Effector memory CD8-positive, alpha-beta T cell (primary cell): ENCODE results near the gene RPRD1A.
"Not testable (repeated sequence)": the region's sequence is repeated elsewhere in the genome, so short reads cannot be mapped to it uniquely, and the experiment has no call there.

Source experiments
- ATAC-seq: fragments of 150-1000 bp; cut with Tn5 transposase; replicated peaks from 2 replicates; pipeline ENCODE4 v1.10.0; 2021; ENCODE audit warnings: mild to moderate bottlenecking, moderate library complexity
- DNase-seq, 3 experiments: peaks; one replicate each; pipeline ENCODE4 v3.0.0; 2021
- H3K27ac Mint-ChIP-seq, 2 donors: one replicate each; pipeline ENCODE4 v1.8.0; 2022; ENCODE audit warnings: mild to moderate bottlenecking in 2 of 2, mixed read lengths in 2 of 2, moderate library complexity in 2 of 2
- H3K27me3 Mint-ChIP-seq, 2 donors: one replicate each; pipeline ENCODE4 v1.8.0; 2022; ENCODE audit warnings: mixed read lengths in 2 of 2
- H3K36me3 Mint-ChIP-seq: one replicate; pipeline ENCODE4 v1.8.0; 2022; ENCODE audit warnings: mild to moderate bottlenecking, moderate library complexity, mixed read lengths; ENCODE audit not compliant: insufficient read depth
- H3K4me1 Mint-ChIP-seq, 2 donors: one replicate each; pipeline ENCODE4 v1.8.0; 2022; ENCODE audit warnings: low read depth in 2 of 2, mixed read lengths in 2 of 2
- H3K4me3 Mint-ChIP-seq, 2 donors: one replicate each; pipeline ENCODE4 v1.8.0; 2022; ENCODE audit warnings: mild to moderate bottlenecking in 2 of 2, mixed read lengths in 2 of 2, moderate library complexity in 2 of 2
- H3K9me3 Mint-ChIP-seq, 2 donors: one replicate each; pipeline ENCODE4 v1.8.0; 2022; ENCODE audit warnings: mixed read lengths in 2 of 2

RPRD1A gene

DNA sequence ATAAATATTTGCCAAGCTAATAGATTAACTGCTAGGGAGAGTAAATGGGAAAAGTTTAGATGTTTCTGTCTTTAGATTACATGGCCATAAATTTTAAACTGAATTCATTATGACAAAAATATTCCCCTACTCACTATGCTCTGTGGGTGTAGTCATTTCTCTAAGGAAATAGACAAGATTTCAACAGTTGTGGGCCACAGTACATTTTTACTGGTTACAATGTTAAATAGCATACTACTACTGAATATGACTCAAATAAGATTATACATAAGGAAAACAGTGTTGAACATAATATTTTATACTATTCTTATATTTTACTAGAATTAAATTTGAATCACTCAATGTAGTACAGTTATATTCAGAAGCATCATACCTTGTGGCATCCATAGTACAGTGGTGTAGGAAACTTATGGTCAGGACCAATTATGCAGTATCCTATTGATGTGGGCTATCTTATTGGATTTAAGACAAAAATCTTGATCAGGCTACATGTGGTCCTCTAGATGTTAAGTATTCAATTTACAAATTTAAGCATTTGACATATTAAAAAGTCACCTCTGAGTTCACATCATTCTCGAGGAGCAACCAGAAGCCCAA lies 33.0 kb downstream of the RPRD1A start:
- Mint-ChIP-seq H3K27ac (peak overlapping the region in 1 of 2 donors; percentile 1), H3K36me3 (peaks cover 17% of the 10 kb centered on the region)

DNA sequence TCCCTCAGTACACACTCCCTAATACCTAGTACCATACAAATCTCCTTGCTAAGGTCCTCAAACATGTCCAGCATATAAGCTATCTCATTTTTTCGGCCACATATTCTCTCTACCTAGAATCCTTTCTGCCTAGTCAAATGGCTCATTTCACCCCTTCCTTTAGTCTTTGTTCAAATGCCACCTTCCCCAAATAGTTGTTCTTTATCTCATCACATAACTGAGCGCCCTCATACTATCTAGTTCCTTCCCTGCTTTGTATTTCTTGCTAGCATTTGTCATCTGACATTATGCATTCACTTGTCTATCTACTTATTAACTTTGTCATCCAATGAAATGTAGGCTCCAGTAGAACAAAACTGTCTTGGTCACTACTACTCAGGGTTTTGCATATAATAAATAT lies 35.5 kb downstream of the RPRD1A start:
- H3K9me3 Mint-ChIP-seq: no peaks in the 10 kb centered on the region
- H3K36me3 Mint-ChIP-seq: peaks cover 25% of the 10 kb centered on the region
- DNase-seq: no peak
- ATAC-seq: no peak
- no peak overlapping the region for H3K4me3 Mint-ChIP-seq
- H3K4me1 Mint-ChIP-seq: peaks cover 9 to 20% of the 10 kb centered on the region in 2 donors
- H3K27me3 Mint-ChIP-seq: no peaks in the 10 kb centered on the region
- peak overlapping the region; percentile 1 to 92 for H3K27ac Mint-ChIP-seq

More for the DNA sequence above, 33.0 kb downstream of the RPRD1A start:
- peaks cover 10 to 25% of the 10 kb centered on the region in 2 donors for H3K4me1 Mint-ChIP-seq
- no peaks in the 10 kb centered on the region for H3K27me3 Mint-ChIP-seq
- DNase-seq (no peak), ATAC-seq (no peak)
- H3K9me3 Mint-ChIP-seq: no peaks in the 10 kb centered on the region
- no peak overlapping the region for H3K4me3 Mint-ChIP-seq

DNA sequence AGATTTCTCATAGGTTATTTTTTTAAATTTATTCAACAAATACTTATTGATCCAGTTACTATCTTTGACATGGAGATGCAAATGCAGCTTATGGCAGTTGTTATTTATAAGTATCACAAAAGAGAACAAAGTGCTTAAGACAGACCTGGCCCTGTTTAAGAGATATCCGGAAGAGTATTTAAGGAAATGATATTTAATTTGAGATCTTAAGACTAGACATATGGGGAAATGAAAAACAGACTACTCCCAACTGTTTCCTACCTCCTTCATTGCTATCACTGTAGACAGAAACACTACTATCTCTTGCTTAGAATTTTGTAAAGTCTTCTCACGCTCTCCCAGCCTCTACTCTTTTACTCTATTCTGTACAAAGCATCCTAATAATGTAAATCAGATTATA lies 36.0 kb downstream of the RPRD1A start:
- no peak for ATAC-seq
- H3K27ac Mint-ChIP-seq: peak overlapping the region; percentile 1 to 4
- H3K4me3 Mint-ChIP-seq: no peak overlapping the region

DNA sequence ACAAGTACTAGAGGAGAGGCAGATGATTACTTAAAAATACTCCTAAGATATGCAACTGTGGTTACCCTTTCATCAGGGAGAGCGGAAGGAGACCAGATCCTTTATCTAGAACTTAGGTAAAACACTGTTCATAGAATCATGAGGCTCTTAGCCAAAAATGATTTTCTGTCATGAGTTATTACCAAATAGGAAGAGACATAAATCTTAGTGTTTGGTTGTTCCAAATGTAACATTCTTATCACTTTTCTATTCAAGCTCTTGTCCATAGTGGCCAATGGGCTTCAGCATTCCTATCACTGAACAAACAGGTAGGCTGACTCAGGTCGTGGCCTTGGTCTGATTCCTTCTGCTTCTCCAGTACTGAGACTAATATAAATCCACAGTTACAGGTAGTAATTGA lies 38.5 kb downstream of the RPRD1A start:
- H3K27me3 Mint-ChIP-seq: no peaks in the 10 kb centered on the region
- ATAC-seq (no peak), DNase-seq (no peak)
- H3K27ac Mint-ChIP-seq: no peak overlapping the region
- peaks cover 2 to 6% of the 10 kb centered on the region in 2 donors for H3K4me1 Mint-ChIP-seq
- H3K4me3 Mint-ChIP-seq: no peak overlapping the region
- no peaks in the 10 kb centered on the region for H3K9me3 Mint-ChIP-seq
- peaks cover 43% of the 10 kb centered on the region for H3K36me3 Mint-ChIP-seq

More for the DNA sequence above, 36.0 kb downstream of the RPRD1A start:
- peaks cover 9 to 20% of the 10 kb centered on the region in 2 donors for H3K4me1 Mint-ChIP-seq
- H3K9me3 Mint-ChIP-seq: no peaks in the 10 kb centered on the region
- peaks cover 30% of the 10 kb centered on the region for H3K36me3 Mint-ChIP-seq
- no peak for DNase-seq
- H3K27me3 Mint-ChIP-seq: no peaks in the 10 kb centered on the region

DNA sequence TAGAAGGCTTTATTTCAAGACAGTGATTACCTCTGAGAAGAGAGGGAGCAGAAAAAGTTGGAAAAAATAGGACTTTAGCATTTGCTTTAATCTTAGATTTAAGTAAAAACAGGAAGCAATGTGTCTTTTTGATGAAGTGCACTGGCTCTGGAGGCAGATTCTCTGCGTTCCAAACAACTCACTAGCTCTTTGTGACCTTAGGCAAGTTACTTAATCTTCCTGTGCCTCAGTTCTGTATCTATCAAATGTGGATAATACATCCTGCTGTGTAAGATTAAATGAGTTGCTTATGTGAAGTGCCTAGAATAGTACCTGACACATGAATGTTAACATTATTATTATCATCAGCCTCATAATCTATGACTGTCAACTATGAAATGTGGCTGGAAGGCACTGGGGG lies 42.3 kb downstream of the RPRD1A start:
- Mint-ChIP-seq H3K9me3 (no peaks in the 10 kb centered on the region), H3K4me3 (no peak overlapping the region), H3K4me1 (no peaks in the 10 kb centered on the region), H3K27ac (peak overlapping the region in 1 of 2 donors; percentile 24), H3K36me3 (peaks cover 32% of the 10 kb centered on the region), H3K27me3 (no peaks in the 10 kb centered on the region)
- DNase-seq: no peak
- no peak for ATAC-seq

DNA sequence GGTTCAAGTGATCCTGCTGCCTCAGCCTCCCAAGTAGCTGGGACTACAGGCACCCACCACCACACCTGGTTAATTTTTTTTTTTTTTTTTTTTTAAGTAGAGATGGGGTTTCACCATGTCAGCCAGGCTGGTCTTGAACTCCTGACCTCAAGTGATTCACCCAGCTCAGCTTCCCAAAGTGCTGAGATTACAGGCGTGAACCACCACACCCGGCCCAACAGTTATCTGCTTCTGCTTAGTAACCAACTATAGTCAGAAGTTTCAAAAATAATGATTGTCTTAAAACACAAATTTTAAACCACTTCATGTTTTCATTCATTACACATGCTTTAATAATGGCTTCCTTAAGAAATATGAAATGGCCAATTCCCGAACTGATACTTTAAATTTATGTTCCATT lies 43.1 kb downstream of the RPRD1A start:
- not testable (repeated sequence) for ATAC-seq, H3K27me3 Mint-ChIP-seq

DNA sequence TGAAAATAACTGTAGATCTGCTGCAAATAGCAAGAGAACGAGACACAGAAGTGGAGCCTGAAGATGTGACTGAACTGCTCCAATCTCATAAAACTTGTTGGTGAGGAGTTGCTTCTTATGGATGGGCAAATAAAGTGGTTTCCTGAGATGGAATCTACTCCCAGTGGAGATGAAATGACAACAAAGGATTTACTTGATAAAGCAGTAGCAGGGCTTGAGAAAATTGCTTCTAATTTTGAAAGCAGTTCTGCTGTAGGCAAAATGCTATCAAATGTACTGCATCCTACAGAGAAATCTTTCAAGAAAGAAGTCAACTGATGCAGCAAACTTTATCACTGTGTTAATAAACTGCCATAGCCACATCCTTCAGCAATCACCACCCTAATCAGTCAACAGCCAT lies 44.0 kb downstream of the RPRD1A start:
- Mint-ChIP-seq H3K9me3 (no peaks in the 10 kb centered on the region), H3K27me3 (no peaks in the 10 kb centered on the region), H3K36me3 (peaks cover 24% of the 10 kb centered on the region), H3K4me3 (no peak overlapping the region), H3K4me1 (no peaks in the 10 kb centered on the region), H3K27ac (no peak overlapping the region)
- DNase-seq (no peak), ATAC-seq (no peak)

More for the DNA sequence above, 43.1 kb downstream of the RPRD1A start:
- DNase-seq, H3K4me3 Mint-ChIP-seq, H3K27ac Mint-ChIP-seq, H3K9me3 Mint-ChIP-seq, H3K4me1 Mint-ChIP-seq: not testable (repeated sequence)
- H3K36me3 Mint-ChIP-seq: peaks cover 28% of the 10 kb centered on the region

DNA sequence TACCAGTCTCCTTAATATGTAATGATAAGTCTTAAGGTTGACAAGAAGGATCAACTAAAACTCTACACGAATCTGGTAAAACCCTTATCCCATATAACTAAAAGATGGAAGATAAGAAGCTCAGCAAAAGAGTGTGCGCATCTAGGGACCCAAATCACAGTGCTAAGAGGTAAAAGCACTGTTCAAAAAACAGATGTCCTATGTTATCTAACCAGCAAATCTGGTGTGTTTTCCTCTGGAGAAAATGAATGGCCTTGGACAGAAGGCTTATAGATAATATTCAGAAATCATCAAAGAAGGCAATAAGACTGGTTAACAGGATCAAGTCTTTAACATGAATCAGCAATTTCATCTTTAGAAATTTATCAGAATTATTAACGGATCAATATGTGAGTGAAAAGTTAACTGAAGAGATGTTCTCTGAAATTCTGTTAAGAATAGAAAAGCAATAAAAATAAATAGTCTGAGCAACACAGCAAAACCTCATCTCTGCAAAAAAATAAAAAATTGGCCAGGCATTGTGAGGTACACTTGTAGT lies 47.1 kb downstream of the RPRD1A start:
- H3K36me3 Mint-ChIP-seq: peaks cover 11% of the 10 kb centered on the region
- DNase-seq (no peak), ATAC-seq (no peak)
- H3K27me3 Mint-ChIP-seq: no peaks in the 10 kb centered on the region
- no peaks in the 10 kb centered on the region for H3K9me3 Mint-ChIP-seq
- no peak overlapping the region for H3K4me3 Mint-ChIP-seq
- H3K4me1 Mint-ChIP-seq: no peaks in the 10 kb centered on the region
- no peak overlapping the region for H3K27ac Mint-ChIP-seq

DNA sequence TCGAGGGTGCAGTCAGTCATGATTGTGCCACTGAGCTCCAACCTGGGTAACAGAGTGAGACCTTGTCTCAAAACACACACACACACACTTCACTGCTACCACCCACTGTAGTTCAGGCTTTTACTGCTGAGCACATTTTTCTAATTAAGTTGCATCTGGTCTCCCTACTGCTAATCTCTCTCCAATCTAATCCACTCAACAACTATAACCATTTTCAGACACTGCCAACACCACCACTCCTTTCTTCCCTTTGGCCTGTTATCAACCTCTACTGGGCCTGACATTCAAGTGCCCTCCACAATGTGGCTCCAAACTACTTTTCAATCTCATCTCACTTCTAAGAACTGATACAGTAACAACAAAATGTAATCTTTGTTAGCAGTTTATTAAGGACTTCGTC lies 50.1 kb downstream of the RPRD1A start:
- Mint-ChIP-seq H3K36me3 (peaks cover 4% of the 10 kb centered on the region), H3K4me1 (no peaks in the 10 kb centered on the region), H3K27me3 (no peaks in the 10 kb centered on the region), H3K27ac (no peak overlapping the region), H3K4me3 (no peak overlapping the region), H3K9me3 (no peaks in the 10 kb centered on the region)
- DNase-seq: no peak
- no peak for ATAC-seq

DNA sequence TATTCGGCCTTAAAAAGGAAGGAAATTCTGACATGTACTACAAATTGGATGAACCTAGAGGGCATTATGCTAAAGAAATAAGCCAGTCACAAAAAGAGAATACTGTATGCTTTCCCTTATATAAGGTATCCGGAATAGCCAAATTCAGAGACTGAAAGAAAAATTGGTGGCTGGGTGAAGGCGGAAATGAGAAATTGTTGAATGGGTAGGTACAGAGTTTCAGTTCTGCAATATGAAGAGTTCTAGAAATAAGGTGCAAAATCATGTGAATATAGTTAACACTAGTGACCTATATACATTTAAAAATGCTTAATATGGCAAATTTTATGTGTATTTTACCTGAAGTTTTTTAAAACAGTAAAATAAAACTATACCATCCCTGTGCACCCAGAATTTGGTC lies 51.7 kb downstream of the RPRD1A start:
- H3K9me3 Mint-ChIP-seq: no peaks in the 10 kb centered on the region
- no peak overlapping the region for H3K27ac Mint-ChIP-seq
- H3K4me3 Mint-ChIP-seq: no peak overlapping the region
- peaks cover 4% of the 10 kb centered on the region for H3K36me3 Mint-ChIP-seq
- no peaks in the 10 kb centered on the region for H3K4me1 Mint-ChIP-seq
- no peak for ATAC-seq
- no peak for DNase-seq
- no peaks in the 10 kb centered on the region for H3K27me3 Mint-ChIP-seq

DNA sequence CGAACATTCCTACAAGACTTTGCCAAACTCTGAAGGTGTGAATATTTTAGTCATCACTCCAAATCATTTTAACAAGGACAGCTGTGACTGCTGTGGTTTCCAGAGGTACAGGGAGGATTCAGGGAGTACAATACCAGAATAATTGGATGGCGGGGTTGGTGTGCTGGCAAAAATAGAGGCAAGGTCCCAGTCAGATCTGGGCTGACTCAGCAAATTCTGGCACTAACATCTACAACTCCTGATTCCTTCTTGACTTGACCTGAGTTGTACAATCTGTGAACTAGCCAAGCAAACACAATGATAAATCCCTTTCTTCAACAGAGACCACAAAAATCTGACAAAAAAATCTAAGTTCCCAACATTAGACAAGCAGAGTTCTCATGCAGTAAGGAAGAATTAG lies 54.5 kb downstream of the RPRD1A start:
- H3K4me1 Mint-ChIP-seq: no peaks in the 10 kb centered on the region
- no peak overlapping the region for H3K4me3 Mint-ChIP-seq
- H3K27ac Mint-ChIP-seq: no peak overlapping the region
- no peaks in the 10 kb centered on the region for H3K36me3 Mint-ChIP-seq
- no peaks in the 10 kb centered on the region for H3K9me3 Mint-ChIP-seq
- H3K27me3 Mint-ChIP-seq: no peaks in the 10 kb centered on the region
- no peak for DNase-seq
- ATAC-seq: no peak

DNA sequence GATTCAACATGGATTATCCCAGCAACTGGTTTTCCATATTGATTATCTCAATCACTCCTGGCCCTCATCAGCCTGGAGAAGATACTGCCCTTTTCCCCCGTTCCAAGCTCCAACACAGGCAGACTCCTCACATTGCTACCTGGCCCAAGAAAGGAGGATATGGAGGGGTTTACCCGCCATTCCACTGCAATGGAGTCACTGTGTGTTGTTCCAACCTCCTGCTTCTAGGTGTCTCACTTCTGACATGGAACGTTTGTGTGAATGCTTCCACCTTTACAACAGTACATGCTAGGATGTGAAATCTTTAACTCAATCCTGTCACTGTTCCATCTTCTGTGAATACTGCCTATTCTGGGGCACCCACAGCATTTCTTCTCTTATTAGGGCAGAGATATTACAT lies 58.1 kb downstream of the RPRD1A start:
- ATAC-seq (no peak), DNase-seq (no peak)
- Mint-ChIP-seq H3K9me3 (no peaks in the 10 kb centered on the region), H3K4me3 (no peak overlapping the region), H3K36me3 (no peaks in the 10 kb centered on the region), H3K27me3 (no peaks in the 10 kb centered on the region), H3K27ac (no peak overlapping the region), H3K4me1 (no peaks in the 10 kb centered on the region)

DNA sequence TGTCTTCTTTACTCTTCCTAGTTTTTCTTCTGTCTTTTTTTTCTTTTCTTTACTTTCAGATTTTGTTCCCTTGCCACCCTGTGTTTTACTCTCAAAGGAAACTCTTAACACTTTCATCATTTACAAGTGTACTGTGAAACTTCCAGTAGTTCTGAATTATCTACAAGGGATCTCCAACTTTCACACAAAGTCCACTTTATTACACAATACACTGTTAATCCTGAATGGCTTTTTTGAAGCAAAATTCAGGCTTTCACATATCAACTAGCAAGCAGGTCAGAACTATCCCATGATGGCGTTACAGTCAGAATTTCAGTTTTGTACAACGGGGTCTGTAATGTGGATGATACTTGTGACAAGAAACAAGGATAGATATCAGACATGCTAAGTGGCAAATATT lies 60.4 kb downstream of the RPRD1A start:
- no peaks in the 10 kb centered on the region for H3K9me3 Mint-ChIP-seq
- H3K36me3 Mint-ChIP-seq: no peaks in the 10 kb centered on the region
- no peak for ATAC-seq
- no peaks in the 10 kb centered on the region for H3K27me3 Mint-ChIP-seq
- no peaks in the 10 kb centered on the region for H3K4me1 Mint-ChIP-seq
- H3K27ac Mint-ChIP-seq: no peak overlapping the region
- no peak for DNase-seq
- no peak overlapping the region for H3K4me3 Mint-ChIP-seq

DNA sequence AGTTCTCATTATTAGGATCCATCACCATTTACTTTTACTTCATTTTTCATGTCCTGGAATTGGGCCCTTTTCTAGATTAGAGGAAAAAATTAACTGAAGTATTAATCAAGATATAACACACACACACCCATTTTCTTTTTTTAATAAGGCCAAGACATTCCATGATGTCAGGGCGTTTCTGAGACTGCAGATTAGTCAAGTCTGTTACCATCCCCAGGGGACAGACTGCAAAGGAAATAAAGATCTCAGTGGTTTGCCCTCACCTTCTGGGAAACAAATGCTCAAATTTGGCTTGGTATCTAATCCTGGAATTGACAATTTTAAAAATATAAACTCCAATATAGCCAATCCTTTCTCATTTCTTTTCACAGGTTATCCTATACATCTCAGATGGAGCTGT lies 67.4 kb downstream of the RPRD1A start:
- Mint-ChIP-seq H3K9me3 (no peaks in the 10 kb centered on the region), H3K4me3 (no peak overlapping the region), H3K36me3 (no peaks in the 10 kb centered on the region), H3K4me1 (peaks cover 0 to 3% of the 10 kb centered on the region in 2 donors), H3K27ac (no peak overlapping the region), H3K27me3 (no peaks in the 10 kb centered on the region)
- DNase-seq (no peak), ATAC-seq (no peak)
